Testis (tissue), 3 donors: ENCODE data around the gene RNF186. TPM values are rescaled to one million over a fixed set of nuclear protein-coding genes. Genes with fewer than 3 reads are reported as not detected.

Source experiments
- DNase-seq: peaks from one replicate; pipeline ENCODE4 v3.0.0-alpha.2; 2019
- H3K27ac ChIP-seq, 2 donors: fragments of 200-600 bp; sonication (generic); one replicate each; pipeline ENCODE4 v1.5.1; 2019
- H3K27me3 ChIP-seq: fragments of 200-600 bp; sonication (generic); one replicate; pipeline ENCODE4 v1.5.1; 2019
- H3K36me3 ChIP-seq: fragments of 200-600 bp; sonication (generic); one replicate; pipeline ENCODE4 v1.5.1; 2017; ENCODE audit warnings: low read depth; ENCODE audit errors: missing control alignments
- H3K4me1 ChIP-seq: fragments of 200-600 bp; sonication (generic); one replicate; pipeline ENCODE4 v1.5.1; 2019
- H3K4me3 ChIP-seq, 2 donors: fragments of 200-600 bp; sonication (generic); one replicate each; pipeline ENCODE4 v1.5.1; 2017 to 2019
- H3K9me3 ChIP-seq: fragments of 200-600 bp; sonication (generic); one replicate; pipeline ENCODE4 v1.5.1; 2017
- POLR2A ChIP-seq: fragments of 450-650 bp; IDR thresholded peaks from one replicate; pipeline ENCODE4 v1.6.1; 2017; ENCODE audit warnings: antibody characterized with exemption, mild to moderate bottlenecking, moderate library complexity
- WGBS, 2 donors: methylation state at CpG; one replicate each; pipeline ENCODE4 v1.1.5; 2018; 5-methylcytosine and 5-hydroxymethylcytosine counted together
- intact Hi-C: fragments of 100-400 bp; cut with DNase I; formaldehyde crosslinking; loops from one replicate; pipeline ENCODE4 v1.15.1; 2023; ENCODE audit warnings: low total_unique reads
- polyA plus RNA-seq: library from polyadenylated mRNA; stranded (reverse); fragments of 350-450 nt; fragmentation: Illumina TruSeq; extraction: RNeasy Lipid Tissue Mini Kit (QIAGEN cat#74804); gene quantifications from one replicate; pipeline ENCODE4 v1.2.3, GENCODE V29; 2014; ENCODE audit warnings: low read depth, low replicate concordance; ENCODE audit not compliant: insufficient read depth
- total RNA-seq, 2 donors: library from RNA; depleted of rRNA; stranded (reverse); fragments of >200 nt; gene quantifications; one replicate each; pipeline ENCODE4 v1.2.3, GENCODE V29; 2016
- TF ChIP-seq, protein P1 (sequence below), 3 experiments: fragments of 450-650 bp in 2 of 3; fragments of 200-600 bp in 1 of 3; sonication (generic) in 1 of 3; IDR thresholded peaks; one replicate each; pipeline ENCODE4 v1.5.1; 2016 to 2019; ENCODE audit warnings: antibody characterized with exemption in 3 of 3, mild to moderate bottlenecking in 2 of 3, moderate library complexity in 1 of 3

Gene RNF186
- total and polyA plus RNA-seq, 3 donors from 2014 or later: 0.19 TPM; not detected in 2

DNA sequence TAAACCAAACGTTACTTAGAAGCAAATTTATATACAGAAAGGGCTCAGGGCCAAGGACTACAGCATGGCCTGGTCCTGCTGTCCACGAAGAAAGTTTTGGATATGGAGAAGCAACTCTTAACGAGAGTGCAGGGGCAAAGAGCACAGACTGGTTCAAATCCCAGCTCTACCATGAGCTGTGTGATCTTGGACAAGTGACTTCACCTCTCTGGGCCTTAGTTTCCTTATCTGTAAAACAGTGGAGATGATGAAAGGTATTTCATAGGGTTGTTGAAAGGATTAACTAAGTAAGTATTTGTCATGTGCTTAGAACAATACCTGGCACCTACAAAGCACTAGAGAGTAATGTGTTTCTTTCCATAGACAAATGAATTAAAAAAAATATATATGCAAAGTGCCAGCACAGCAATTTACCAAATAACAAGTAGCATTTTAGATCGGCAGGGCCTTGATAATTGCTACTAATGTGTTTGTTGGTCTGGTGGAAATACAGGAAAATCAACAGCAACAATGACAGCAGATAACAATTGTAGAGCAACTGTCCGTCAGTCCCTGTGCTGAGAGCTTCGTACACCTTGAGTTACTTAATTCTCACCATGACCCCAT, 40.8 kb downstream of the RNF186 start:
- DNase-seq: no peak
- H3K9me3 ChIP-seq: no peaks in the 10 kb centered on the region
- no peak for TF ChIP-seq POLR2A
- TF ChIP-seq, protein P1, sequence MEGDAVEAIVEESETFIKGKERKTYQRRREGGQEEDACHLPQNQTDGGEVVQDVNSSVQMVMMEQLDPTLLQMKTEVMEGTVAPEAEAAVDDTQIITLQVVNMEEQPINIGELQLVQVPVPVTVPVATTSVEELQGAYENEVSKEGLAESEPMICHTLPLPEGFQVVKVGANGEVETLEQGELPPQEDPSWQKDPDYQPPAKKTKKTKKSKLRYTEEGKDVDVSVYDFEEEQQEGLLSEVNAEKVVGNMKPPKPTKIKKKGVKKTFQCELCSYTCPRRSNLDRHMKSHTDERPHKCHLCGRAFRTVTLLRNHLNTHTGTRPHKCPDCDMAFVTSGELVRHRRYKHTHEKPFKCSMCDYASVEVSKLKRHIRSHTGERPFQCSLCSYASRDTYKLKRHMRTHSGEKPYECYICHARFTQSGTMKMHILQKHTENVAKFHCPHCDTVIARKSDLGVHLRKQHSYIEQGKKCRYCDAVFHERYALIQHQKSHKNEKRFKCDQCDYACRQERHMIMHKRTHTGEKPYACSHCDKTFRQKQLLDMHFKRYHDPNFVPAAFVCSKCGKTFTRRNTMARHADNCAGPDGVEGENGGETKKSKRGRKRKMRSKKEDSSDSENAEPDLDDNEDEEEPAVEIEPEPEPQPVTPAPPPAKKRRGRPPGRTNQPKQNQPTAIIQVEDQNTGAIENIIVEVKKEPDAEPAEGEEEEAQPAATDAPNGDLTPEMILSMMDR (IDR thresholded peaks at IDR 0.05): no peak
- no peak overlapping the region for H3K4me3 ChIP-seq
- intact Hi-C loops: no loop called here
- 63 to 66% methylated on average over 6 of the region's 6 CpGs for WGBS, 2 donors
- no peaks in the 10 kb centered on the region for H3K4me1 ChIP-seq
- no peaks in the 10 kb centered on the region for H3K27me3 ChIP-seq
- no peak overlapping the region for H3K27ac ChIP-seq
- no peaks in the 10 kb centered on the region for H3K36me3 ChIP-seq

DNA sequence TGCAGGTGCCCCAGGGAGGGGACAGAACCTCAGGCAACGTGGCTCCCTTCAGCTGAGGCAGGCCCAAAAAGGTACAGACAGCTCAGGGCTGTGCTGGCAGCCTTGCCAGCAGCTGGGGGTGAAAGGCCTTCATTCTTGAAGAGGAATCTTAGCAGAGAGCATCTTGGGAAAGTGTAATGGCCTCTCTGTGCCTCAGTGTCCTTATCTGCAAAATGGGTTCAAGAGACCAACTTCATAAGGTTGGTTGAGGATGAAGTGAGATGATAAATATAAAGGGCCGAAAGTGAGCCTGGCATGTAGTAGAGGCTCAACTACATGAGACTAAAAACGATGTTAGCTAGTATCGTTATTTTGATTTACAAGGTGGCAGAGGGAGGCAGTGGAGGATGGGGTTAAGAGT, 41.6 kb downstream of the RNF186 start:
- Histone ChIP-seq H3K27ac (no peak overlapping the region), H3K9me3 (no peaks in the 10 kb centered on the region), H3K4me1 (no peaks in the 10 kb centered on the region), H3K36me3 (no peaks in the 10 kb centered on the region), H3K4me3 (no peak overlapping the region), H3K27me3 (no peaks in the 10 kb centered on the region)
- no peak for DNase-seq
- TF ChIP-seq, protein P1 (IDR thresholded peaks at IDR 0.05): no peak
- TF ChIP-seq POLR2A: no peak
- 66 to 77% methylated on average over 4 of the region's 4 CpGs for WGBS, 2 donors
- intact Hi-C loops: no loop called here

DNA sequence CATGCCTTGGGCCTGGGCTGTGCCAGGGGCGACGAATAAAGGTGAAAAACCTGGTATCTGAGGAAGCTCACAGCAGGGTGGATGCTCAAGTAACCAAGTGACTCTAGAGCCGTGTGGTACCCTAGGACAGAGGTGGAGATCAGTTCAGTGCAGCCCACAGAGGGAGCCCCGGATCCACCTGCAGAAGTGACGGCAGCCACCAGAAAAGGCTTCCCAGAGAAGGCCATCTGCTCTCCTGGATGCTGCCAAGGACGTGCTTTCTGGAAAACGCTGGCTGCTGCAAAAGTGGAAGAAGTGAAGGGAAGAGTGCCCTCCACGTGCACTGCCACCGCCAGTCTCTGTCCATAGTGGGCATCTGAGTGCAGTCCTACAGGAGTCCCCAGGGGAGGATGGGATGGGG, 43.0 kb downstream of the RNF186 start:
- Histone ChIP-seq H3K4me1 (no peaks in the 10 kb centered on the region), H3K27me3 (no peaks in the 10 kb centered on the region), H3K36me3 (no peaks in the 10 kb centered on the region), H3K4me3 (no peak overlapping the region), H3K9me3 (no peaks in the 10 kb centered on the region), H3K27ac (no peak overlapping the region)
- intact Hi-C loops: no loop called here
- 73 to 77% methylated on average over 8 to 9 of the region's 9 CpGs for WGBS, 2 donors
- no peak for DNase-seq
- TF ChIP-seq, protein P1 (IDR thresholded peaks at IDR 0.05): no peak
- no peak for TF ChIP-seq POLR2A

DNA sequence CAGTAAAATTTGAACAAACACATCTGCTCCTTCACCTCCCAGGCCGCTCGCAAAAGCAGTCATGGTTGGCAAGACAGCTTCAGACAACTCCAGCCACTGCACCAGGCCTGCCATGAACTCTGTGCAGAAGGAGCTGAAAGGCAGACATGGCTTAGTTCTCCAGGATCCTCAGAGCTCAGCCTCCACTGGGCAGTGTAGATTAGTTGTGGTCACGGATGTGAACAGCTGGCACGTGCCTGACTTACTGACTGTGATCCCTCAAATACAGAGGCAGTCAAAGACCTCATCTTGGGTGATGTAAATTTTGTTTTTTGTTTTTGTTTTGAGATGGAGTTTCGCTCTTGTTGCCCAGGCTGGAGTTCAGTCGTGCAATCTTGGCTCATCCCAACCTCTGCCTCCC, 43.7 kb downstream of the RNF186 start:
- TF ChIP-seq, protein P1 (IDR thresholded peaks at IDR 0.05): no peak
- no peak for TF ChIP-seq POLR2A
- no peak for DNase-seq
- Histone ChIP-seq H3K4me3 (no peak overlapping the region), H3K36me3 (no peaks in the 10 kb centered on the region), H3K27ac (no peak overlapping the region), H3K27me3 (no peaks in the 10 kb centered on the region), H3K9me3 (no peaks in the 10 kb centered on the region), H3K4me1 (no peaks in the 10 kb centered on the region)
- intact Hi-C loops: no loop called here
- 92 to 94% methylated on average over 6 of the region's 6 CpGs for WGBS, 2 donors
